SH-SY5Y (cell line): Measurements from ENCODE around the gene LRRN4CL.

Experiments used
- GATA2 ChIP-seq: IDR thresholded peaks from 2 replicates; pipeline ENCODE4 v1.6.1; 2011; ENCODE audit warnings: mild to moderate bottlenecking, low read depth, low read length
- GATA3 ChIP-seq: IDR thresholded peaks from 2 replicates; pipeline ENCODE4 v1.6.1; 2011; ENCODE audit warnings: low read depth, mild to moderate bottlenecking, low read length, moderate library complexity

DNA sequence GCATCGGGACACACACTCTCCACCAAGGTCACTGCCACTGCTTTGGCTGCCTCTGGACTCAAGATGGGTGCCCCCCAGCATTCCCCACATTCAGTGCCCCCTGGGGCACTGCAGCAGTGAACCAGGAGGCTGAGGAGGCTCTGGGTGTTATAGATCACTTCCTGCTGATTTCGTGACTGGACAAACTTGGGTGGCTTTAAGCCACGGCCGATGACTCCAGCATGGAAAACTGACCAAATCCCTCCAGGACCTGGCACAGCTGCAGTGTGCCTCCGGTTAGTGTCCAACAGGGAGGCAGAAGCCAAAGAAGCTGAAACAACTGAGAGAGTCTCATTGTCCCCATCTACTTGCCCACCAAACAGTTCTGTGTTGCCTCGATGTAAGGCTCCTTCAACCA is 41.7 kb downstream of the LRRN4CL start:
- TF ChIP-seq GATA3 (no peak), GATA2 (no peak)
